Hepatocyte (in vitro differentiated cells): ENCODE data around the gene ASPDH. TPM values are rescaled to one million over a fixed set of nuclear protein-coding genes. Genes with fewer than 3 reads are reported as not detected.
A peak's percentile ranks its signal among the peaks of the same experiment; 100 is the strongest.

Experiments used
- DNase-seq: peaks from one replicate; pipeline ENCODE4 v3.0.0-alpha.2; 2016; ENCODE audit warnings: low spot score
- H2AFZ ChIP-seq: fragments of 200-600 bp; sonication (generic); 2 replicates; pipeline ENCODE4 v1.6.0; 2016; ENCODE audit warnings: antibody characterized with exemption, mild to moderate bottlenecking
- H3K27ac ChIP-seq: fragments of 200-600 bp; sonication (generic); 2 replicates; pipeline ENCODE4 v1.5.1; 2016; ENCODE audit warnings: mild to moderate bottlenecking
- H3K27me3 ChIP-seq: fragments of 200-600 bp; sonication (generic); 2 replicates; pipeline ENCODE4 v1.6.1; 2016
- H3K36me3 ChIP-seq: fragments of 200-600 bp; sonication (generic); replicated peaks from 2 replicates; pipeline ENCODE4 v1.5.1; 2016; ENCODE audit warnings: low read depth; ENCODE audit not compliant: insufficient read depth
- H3K4me1 ChIP-seq: fragments of 200-600 bp; sonication (generic); 2 replicates; pipeline ENCODE4 v1.5.1; 2016; ENCODE audit warnings: mild to moderate bottlenecking, moderate library complexity; ENCODE audit not compliant: insufficient read depth
- H3K4me2 ChIP-seq: fragments of 200-600 bp; sonication (generic); 2 replicates; pipeline ENCODE4 v1.6.0; 2016
- H3K4me3 ChIP-seq: fragments of 200-600 bp; sonication (generic); 2 replicates; pipeline ENCODE4 v1.5.1; 2016; ENCODE audit warnings: mild to moderate bottlenecking
- H3K79me2 ChIP-seq: fragments of 200-600 bp; sonication (generic); 2 replicates; pipeline ENCODE4 v1.6.0; 2017; ENCODE audit warnings: mild to moderate bottlenecking
- H3K9me2 ChIP-seq: fragments of 200-600 bp; sonication (generic); replicated peaks from 2 replicates; pipeline ENCODE4 v1.6.0; 2017; ENCODE audit warnings: mild to moderate bottlenecking; ENCODE audit not compliant: insufficient read depth
- H3K9me3 ChIP-seq: fragments of 200-600 bp; sonication (generic); 2 replicates; pipeline ENCODE4 v1.5.1; 2016; ENCODE audit warnings: low read depth, mild to moderate bottlenecking
- H4K20me1 ChIP-seq: fragments of 200-600 bp; sonication (generic); 2 replicates; pipeline ENCODE4 v1.6.0; 2016; ENCODE audit warnings: mild to moderate bottlenecking; ENCODE audit not compliant: insufficient read depth, poor library complexity, severe bottlenecking
- CTCF ChIP-seq: fragments of 200-600 bp; sonication (generic); IDR thresholded peaks from 2 replicates; pipeline ENCODE4 v1.5.1; 2016; ENCODE audit warnings: antibody characterized with exemption, mild to moderate bottlenecking; ENCODE audit not compliant: poor library complexity
- EZH2 ChIP-seq: fragments of 200-600 bp; sonication (generic); IDR thresholded peaks from 2 replicates; pipeline ENCODE4 v1.6.1; 2016; ENCODE audit warnings: antibody characterized with exemption, mild to moderate bottlenecking, borderline replicate concordance
- EZH2phosphoT487 ChIP-seq: fragments of 200-600 bp; sonication (generic); IDR thresholded peaks from one replicate; pipeline ENCODE4 v1.6.1; 2018; ENCODE audit warnings: antibody characterized with exemption, mild to moderate bottlenecking, low read depth, moderate library complexity; ENCODE audit not compliant: unreplicated experiment, severe bottlenecking
- WGBS: methylation state at CpG from one replicate; pipeline ENCODE4 v1.1.6; 2016; ENCODE audit warnings: low lambda C conversion rate; ENCODE audit errors: missing lambda C conversion rate; 5-methylcytosine and 5-hydroxymethylcytosine counted together
- polyA plus RNA-seq: library from polyadenylated mRNA; unstranded; fragments of >200 nt; fragmentation: Nextera tagmentation; extraction: Ambion mirVana; gene quantifications from 2 replicates; pipeline ENCODE4 v1.2.1, GENCODE V29; 2016
- total RNA-seq: library from RNA; depleted of rRNA; stranded (reverse); fragments of >200 nt; gene quantifications from 2 replicates; pipeline ENCODE4 v1.2.3, GENCODE V29; 2014

Gene ASPDH
- total and polyA plus RNA-seq, 2 experiments from 2014 or later, result 7.4 to 9.0 TPM

GRCh38 chr19:50512999-50513745 lies 541 bp downstream of the ASPDH start:
- no peak overlapping the region for H2AFZ ChIP-seq
- TF ChIP-seq EZH2phosphoT487 (no peak), CTCF (no peak), EZH2 (no peak)
- H3K4me2 ChIP-seq, result no peak overlapping the region
- WGBS, result 84% methylated on average over 11 of the region's 12 CpGs
- no peak for DNase-seq
- H3K9me2 ChIP-seq, result no peaks in the 10 kb centered on the region
- peaks cover 5% of the 10 kb centered on the region for H3K4me1 ChIP-seq
- no peaks in the 10 kb centered on the region for H3K36me3 ChIP-seq
- H4K20me1 ChIP-seq, result no peaks in the 10 kb centered on the region
- H3K79me2 ChIP-seq, result no peaks in the 10 kb centered on the region
- no peak overlapping the region for H3K4me3 ChIP-seq
- H3K9me3 ChIP-seq, result no peaks in the 10 kb centered on the region
- no peak overlapping the region for H3K27ac ChIP-seq
- no peaks in the 10 kb centered on the region for H3K27me3 ChIP-seq

- 95% methylated on average over 34 of the region's 36 CpGs for WGBS
- Histone ChIP-seq H3K4me3 (no peak overlapping the region), H3K4me1 (peaks cover 5% of the 10 kb centered on the region), H3K9me2 (no peaks in the 10 kb centered on the region), H3K4me2 (peak overlapping the region; percentile 75), H3K27ac (peak overlapping the region; percentile 76), H2AFZ (peak overlapping the region; percentile 47), H3K9me3 (no peaks in the 10 kb centered on the region), H4K20me1 (no peaks in the 10 kb centered on the region), H3K79me2 (no peaks in the 10 kb centered on the region), H3K27me3 (no peaks in the 10 kb centered on the region), H3K36me3 (no peaks in the 10 kb centered on the region)
- no peak for TF ChIP-seq EZH2
- peak; percentile 8 for DNase-seq
Observed at GRCh38 chr19:50512112-50512998, 1.4 kb downstream of the ASPDH start.

- Histone ChIP-seq H3K9me3 (no peaks in the 10 kb centered on the region), H3K9me2 (no peaks in the 10 kb centered on the region), H3K4me3 (peak within 1 kb of the TSS; percentile 17), H3K4me2 (peak within 1 kb of the TSS; percentile 84), H3K27me3 (no peaks in the 10 kb centered on the region), H3K4me1 (peaks cover 5% of the 10 kb centered on the region), H3K27ac (peak within 1 kb of the TSS; percentile 76), H3K36me3 (no peaks in the 10 kb centered on the region), H3K79me2 (no peaks in the 10 kb centered on the region), H4K20me1 (no peaks in the 10 kb centered on the region), H2AFZ (peak within 1 kb of the TSS; percentile 47)
- DNase-seq, result peak; percentile 100
- WGBS, result 1% methylated on average over 63 of the region's 69 CpGs
- TF ChIP-seq EZH2 (no peak), EZH2phosphoT487 (no peak), CTCF (no peak)
Observed at GRCh38 chr19:50511069-50511822, 2.5 kb downstream of the ASPDH start, which contains the start of gene JOSD2. TSS of gene JOSD2 (minus strand) at chr19:50511191. CDS start at chr19:50510431, 760 bp downstream.
